Left cardiac atrium (tissue), 4 donors: ENCODE measurements around the gene FKBP1A. TPM values are rescaled to one million over a fixed set of nuclear protein-coding genes. Genes with fewer than 3 reads are reported as not detected.
"Not testable (repeated sequence)": the region's sequence is repeated elsewhere in the genome, so short reads cannot be mapped to it uniquely, and the experiment has no call there.

Experiments used
- ATAC-seq, 2 donors: fragments of 200-7000 bp; cut with Tn5 transposase; one replicate each; pipeline ENCODE4 v1.9.1; 2020; ENCODE audit warnings: mild to moderate bottlenecking in 2 of 2, moderate library complexity in 2 of 2
- DNase-seq: peaks from one replicate; pipeline ENCODE4 v3.0.0-alpha.2; 2020
- intact Hi-C, 2 donors: fragments of 100-400 bp; cut with DNase I; formaldehyde crosslinking; loops; one replicate each; pipeline versions ENCODE4 v1.14.1 to v1.15.1; 2022 to 2023
- total RNA-seq, 2 donors: library from RNA; stranded (reverse); fragmentation: NEBNext Ultra II Directional; extraction: Animal tissue kit (Norgen Biotek cat#: 25700); gene quantifications; one replicate each; pipeline ENCODE4 v1.2.1, GENCODE V29; 2021
- donor health status: DM: no; HTN: yes; CAD: no.
- donor health status: DM: no; HTN: yes; CAD: no; lungs with severe emphysema.
- donor health status: DM: yes; HTN: yes; CAD: no.
- donor health status: Dilated cardiomyopathy.

The FKBP1A gene
- total RNA-seq, 2 donors from 2014 or later: 154 to 214 TPM

DNA sequence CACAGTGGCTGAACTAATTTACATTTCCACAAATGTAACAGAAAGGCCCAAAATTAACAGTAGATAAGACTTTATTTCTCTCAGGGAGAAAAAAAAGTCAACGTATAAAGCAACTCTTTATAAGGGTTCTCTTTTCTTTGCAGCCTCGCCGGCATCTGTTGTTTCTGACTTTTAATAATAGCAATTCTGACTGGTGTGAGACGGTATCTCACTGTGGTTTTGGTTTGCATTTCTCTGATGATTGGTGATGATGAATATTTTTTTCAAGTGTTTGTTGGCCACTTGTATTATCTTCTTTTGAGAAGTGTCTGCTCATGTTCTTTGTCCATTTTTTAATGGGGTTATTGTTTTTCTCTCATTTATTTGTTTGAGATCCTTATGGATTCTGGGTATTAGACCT lies 27.2 kb upstream of the FKBP1A start:
- intact Hi-C loops: no loop called here

DNA sequence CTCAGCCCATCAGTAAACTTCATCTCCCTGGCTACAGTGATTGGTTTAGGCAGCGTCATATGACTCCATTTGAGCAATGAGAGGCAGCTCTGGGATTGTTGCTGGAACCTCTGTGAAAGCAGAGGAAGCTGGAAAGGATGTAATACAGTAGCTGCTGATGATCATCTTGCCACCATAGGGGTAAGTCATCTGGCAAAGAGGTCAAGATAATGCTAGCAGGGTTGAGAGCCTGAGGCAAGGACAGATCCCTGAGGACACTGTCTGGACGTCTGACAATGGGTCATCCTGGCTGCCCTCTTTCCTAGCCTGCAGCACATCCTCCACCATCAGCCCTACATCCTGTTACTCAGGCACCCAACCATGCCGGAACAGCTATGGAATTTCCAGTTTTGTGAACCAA lies 25.5 kb upstream of the FKBP1A start:
- intact Hi-C loops: no loop called here
- no peak for ATAC-seq

More for the DNA sequence above, 27.2 kb upstream of the FKBP1A start:
- DNase-seq (no peak), ATAC-seq (no peak)

DNA sequence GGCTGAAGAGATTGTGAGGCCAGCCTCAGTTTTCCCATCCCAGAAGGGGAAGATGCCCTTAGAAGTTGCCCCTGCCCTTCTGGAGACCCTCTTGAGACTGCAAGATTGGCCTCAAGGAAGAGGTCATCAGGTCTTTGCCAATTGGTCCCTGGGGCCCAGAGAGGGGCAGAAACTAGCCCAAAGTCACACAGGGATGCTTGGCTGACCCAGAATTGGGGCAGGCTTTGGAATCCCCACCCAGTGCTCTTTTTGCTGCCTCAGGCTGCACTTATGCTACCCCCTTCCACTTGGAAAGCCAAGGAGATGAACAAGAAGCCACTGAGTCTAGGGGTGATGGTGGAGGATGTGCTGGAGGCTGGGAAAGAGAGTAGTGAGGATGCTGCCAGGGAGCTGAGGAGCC lies 24.9 kb upstream of the FKBP1A start:
- ATAC-seq: no peak
- no peak for DNase-seq
- intact Hi-C loops: no loop called here

More for the DNA sequence above, 25.5 kb upstream of the FKBP1A start:
- DNase-seq: no peak

DNA sequence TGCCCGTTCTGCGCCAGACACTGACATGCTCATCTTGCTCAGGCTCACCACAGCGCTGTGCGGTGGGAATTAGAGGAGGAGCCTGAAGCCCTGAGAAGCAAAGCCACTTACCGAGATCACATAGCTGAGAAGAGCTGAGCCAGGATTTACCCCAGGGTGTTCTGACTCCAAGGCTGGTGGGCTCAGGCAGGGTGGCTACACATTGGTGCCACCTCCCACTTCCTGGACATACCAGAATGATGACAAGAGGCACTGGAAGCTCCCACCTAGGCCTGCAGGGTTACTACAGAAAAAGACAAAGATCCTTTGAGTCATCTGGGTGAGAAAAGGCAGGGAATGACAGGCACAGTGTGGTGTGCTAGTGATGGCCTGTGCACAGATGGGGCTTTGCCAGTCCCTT lies 24.4 kb upstream of the FKBP1A start:
- intact Hi-C loops: no loop called here
- ATAC-seq (no peak), DNase-seq (no peak)

DNA sequence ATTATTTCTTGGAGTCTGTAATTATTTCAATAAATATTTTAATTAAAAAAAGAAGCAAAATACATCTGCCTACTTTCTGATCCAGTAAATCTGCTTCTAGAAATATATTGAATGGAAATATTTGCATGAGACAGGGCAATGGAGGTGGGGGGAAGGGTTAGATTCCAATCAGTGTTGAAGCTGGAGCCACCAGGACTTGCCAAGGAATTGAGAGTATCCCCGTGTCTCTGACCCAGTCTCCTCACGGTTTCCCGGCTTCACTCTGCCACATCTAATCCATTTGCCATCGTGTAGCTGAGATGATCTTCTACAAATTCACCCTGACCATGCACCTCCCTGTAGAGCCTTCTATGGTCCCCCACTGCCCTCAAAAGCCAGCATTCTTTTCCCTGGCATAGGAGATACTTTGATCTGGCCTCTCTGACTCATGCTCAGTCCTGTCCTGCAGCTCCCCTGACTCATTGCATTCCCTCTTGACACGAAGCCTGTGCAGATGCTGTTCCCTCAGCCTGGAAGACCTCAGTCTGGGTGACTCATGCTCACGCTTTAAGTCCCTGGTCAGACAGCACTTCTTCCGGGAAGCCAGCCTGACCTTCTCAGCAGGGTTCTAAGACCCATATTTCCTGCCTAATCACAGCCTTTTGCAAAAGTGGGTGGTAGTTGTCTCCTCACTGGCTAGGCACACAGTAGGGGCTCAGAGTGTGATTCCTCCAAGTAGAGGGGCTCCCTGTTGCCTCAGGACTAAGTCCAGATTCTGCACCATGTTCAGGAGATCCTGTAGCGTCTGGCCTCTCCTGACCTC lies 23.0 kb upstream of the FKBP1A start:
- intact Hi-C loops: no loop called here
- DNase-seq (no peak), ATAC-seq (peak in 1 of 2 donors; percentile 58)

DNA sequence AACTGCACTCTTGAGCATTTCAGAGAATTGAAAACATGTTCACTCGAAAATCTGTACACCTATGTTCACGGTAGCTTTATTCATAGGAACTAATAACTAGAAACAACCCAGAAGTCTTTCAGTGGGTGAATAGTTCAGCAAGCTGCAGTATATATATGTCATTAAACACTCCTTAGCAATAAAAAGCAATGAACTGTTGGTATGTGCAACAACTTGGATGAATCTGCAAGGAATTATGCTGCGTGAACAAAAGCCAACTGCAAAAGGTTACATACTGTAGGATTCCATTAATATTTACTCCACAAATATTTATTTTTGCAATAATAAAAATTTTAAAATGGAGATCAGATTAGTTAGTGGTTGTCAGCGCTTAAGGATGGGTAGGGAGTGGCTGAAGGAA lies 22.1 kb upstream of the FKBP1A start:
- ATAC-seq: no peak
- no peak for DNase-seq
- intact Hi-C loops: no loop called here

DNA sequence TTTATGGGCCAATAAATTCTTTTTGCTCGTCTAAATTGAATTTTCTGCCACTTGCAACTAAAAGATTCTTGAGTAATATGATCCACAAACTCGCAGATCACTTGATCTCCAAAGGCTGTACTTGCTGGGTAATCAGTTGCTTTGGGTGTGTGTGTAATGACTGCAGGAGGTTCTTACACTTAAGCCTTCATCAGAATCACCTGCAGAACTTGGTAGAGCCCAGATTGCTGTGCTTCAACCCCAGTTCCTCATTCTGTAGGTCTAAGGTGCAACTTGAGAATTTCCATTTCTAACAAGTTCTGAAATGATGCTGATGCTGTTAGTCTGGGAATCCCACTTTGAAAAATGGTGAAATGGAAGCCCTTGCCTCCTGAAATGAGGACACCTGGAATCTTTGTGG lies 12.9 kb upstream of the FKBP1A start:
- DNase-seq (no peak), ATAC-seq (no peak)
- intact Hi-C loops: no loop called here

DNA sequence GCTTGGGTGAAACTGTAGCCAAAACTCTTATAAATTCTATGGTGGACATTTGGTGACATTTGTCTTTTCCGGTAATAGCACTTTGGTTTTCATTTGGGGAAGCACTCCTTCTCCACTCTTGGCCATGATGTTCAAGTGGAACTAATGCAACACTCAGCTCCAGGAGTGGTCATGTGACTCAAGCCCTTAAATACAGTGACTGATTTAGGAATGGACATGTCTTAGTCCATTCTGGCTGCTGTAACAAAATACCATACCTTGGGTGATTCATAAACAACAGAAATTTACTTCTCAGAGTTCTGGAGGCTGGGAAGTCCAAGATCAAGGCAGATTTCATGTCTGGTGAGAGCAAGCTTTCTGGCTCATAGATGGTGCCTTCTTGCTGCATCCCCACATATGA lies 10.8 kb upstream of the FKBP1A start:
- no peak for DNase-seq
- intact Hi-C loops: no loop called here
- ATAC-seq: no peak

DNA sequence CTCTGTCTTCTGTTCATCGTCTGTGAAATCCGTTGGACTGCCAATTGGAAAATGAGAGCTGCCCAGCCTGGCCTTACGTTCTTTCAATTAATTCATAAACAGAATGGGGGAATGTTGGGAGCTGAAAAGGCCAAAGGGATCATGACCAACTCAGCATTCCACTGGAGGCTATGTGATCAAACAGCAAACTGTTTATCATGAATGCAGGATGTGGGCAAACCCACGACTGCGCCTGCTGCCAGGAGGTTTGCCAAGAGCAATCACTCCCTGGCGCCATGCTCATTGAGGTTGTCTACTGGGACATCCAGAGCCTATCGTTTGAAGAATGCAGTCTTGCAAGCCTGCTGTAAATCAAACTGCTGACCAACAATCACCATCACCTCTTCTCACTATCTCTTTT lies 9.3 kb upstream of the FKBP1A start:
- intact Hi-C loops: no loop called here
- no peak for ATAC-seq
- DNase-seq: no peak

DNA sequence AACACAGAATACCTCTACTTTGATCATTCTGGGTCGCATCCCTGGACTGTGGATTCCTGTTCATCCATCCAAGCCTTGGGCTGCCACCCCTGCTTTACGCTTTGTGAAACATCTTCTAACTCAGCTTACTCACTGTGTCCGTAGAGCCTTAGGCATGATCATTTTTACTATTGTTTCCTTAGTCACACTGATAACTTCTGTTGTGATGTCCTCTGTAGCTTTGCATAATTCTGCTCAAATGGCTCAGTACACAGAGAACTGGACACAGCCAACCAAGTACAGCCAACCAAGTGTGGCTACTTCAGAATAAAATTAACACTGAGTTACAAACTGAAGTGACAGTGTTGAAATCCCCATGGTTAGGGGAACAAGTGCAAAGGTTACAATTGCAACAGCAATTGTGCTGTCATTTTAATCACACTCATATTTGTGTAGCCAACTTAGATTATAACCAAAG lies 8.6 kb upstream of the FKBP1A start:
- intact Hi-C loops: no loop called here
- no peak for ATAC-seq
- no peak for DNase-seq

DNA sequence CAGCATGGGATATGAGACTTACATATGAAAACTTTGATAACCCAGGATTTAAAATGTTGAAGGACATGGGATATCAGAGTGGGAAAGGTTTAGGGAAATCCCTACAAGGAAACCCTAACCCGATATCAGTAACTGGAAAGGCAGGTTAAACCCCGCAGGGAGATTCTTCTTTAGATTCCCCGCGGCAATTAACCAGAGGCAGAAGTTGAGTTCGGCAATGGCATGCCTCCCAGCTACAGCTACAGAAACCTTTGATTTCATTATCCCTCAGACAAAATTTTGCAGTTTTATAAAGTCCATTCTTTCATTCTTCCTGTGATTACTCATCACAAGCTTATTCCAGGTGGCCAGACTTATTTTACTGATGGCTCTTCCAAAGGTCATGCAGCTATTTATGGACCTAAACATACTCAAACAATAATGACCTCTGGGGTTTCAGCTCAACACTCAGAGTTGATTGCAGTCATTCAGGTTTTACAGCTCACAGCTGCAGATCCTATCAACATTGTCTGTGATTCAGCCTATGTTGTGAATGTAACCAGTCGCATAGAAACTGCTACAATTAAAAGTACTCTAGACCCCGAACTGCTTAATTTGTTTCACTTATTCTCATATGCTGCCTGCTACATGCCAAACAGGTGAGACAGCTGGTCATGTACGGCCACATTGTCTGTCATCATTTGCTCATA lies 7.0 kb upstream of the FKBP1A start:
- intact Hi-C loops: loop anchor here in 1 of 2 donors (5.0 kb wide), 1 partner anchor 88 kb away; no protein-coding TSS in a partner anchor
- ATAC-seq, DNase-seq: not testable (repeated sequence)

DNA sequence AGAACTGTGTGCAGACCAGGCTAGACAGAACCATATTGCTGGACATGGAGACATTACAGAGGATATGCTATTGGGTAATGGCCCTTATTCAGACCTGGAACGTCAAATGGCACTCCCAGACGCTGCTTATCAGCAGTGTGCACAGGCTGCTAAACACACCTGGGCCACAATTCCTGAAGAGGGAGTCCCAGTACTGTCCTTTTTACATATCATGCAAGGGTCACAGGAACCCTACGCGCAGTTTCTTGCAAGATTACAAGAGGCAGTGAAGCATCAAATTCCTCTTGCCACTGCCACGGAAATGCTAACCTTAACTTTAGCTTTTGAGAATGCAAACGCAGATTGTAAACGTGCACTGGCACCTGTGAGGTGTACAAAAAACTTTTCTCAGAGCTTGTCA lies 5.3 kb upstream of the FKBP1A start:
- DNase-seq, ATAC-seq: not testable (repeated sequence)
- intact Hi-C loops: loop anchor here in 1 of 2 donors (5.0 kb wide), 1 partner anchor 86 kb away; no protein-coding TSS in a partner anchor

DNA sequence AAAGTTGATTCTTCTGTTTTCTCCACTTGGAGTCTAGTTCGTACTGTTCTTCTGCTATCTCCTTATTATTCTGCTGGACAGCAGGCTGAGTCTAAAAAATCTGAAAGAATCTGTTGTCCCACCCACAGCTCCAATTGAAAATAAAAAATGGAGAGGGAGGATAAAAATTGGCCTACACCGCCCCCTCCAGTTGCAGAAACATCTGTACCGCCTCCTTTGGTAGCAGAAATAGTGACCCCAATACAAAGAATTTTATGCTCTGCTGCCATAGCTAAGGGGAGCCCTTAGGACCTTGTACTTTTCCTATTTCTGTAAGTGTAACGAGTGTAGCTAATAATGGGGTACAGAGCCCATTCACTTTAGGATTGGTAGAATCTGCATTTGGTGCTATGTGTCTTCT lies 4.9 kb upstream of the FKBP1A start:
- intact Hi-C loops: loop anchor here in 1 of 2 donors (5.0 kb wide), 1 partner anchor 85 kb away; no protein-coding TSS in a partner anchor
- DNase-seq (peak; percentile 23), ATAC-seq (no peak)

DNA sequence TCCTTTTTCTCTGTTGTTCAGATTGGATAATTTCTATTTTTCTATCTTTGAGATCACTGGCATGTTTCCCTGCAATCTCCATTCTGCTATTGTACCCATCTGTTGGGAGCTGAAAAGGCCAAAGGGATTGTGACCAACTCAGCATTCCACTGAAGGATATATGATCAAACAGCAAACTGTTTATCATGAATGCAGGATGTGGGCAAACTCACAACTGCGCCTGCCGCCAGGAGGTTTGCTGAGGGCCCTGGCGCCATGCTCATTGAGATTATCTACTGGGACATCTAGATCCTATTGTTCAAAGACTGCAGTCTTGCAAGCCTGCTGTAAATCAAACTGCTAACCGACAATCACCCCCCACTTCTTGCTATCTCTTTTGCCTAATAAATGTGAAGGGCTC lies 3.8 kb upstream of the FKBP1A start:
- intact Hi-C loops: loop anchor here in 1 of 2 donors (5.0 kb wide), 1 partner anchor 84 kb away; no protein-coding TSS in a partner anchor
- DNase-seq (no peak), ATAC-seq (no peak)

DNA sequence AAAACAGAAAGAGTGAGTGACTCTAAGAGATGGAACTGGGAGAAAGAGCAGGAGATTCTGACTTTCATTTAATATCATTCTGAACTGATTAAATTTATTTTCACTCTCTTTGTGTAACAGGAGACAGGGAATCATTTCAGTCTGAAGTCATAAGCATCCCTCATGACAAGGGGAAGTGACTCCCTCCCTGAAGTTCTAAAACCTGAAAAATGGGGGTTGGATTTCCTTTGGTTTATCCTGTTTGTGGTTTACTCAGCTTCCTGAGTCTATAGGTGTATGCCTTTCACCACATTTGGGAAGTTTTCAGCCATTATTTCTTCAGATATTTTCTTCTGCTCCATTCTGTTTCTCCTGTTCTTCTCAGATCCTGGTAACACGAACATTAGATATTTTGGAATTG lies 3.4 kb upstream of the FKBP1A start:
- DNase-seq (no peak), ATAC-seq (no peak)
- intact Hi-C loops: loop anchor here in 1 of 2 donors (5.0 kb wide), 1 partner anchor 84 kb away; no protein-coding TSS in a partner anchor

DNA sequence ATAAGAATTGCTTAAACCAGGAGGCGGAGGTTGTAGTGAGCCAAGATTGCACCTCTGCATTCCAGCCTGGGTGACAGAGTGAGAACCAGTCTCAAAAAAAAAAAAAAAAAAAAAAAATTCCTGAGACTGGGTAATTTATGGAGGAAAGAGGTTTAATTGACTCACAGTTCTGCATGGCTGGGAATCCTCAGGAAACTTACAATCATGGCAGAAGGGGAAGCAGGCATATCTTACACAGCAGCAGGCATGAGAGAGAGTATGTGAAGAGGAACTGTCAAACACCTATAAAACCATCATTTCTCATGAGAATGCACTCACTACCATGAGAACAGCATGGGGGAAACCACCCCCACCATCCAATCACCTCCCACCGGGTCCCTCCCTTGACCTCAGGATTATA lies 1.8 kb upstream of the FKBP1A start:
- DNase-seq: no peak
- intact Hi-C loops: loop anchor here in 1 of 2 donors (5.0 kb wide), 1 partner anchor 82 kb away; no protein-coding TSS in a partner anchor
- ATAC-seq: no peak

DNA sequence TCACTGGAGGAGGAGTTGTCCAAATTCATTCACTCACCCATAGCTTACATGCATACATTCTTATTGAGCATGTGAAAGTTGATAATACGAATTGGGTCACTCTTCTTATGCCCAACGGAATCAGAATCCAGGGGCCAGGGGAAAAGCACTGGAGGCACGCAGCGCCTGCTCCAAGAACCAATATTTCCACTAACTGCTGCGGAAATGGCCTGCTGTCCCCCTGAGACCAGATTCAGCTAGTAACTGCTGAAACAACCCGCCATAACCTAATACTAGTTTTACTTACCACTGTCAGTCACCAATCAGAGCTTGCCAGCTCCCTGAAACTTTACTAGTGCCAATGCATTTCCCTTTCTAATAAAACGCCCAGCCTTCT lies 641 bp upstream of the FKBP1A start:
- no peak for DNase-seq
- no peak for ATAC-seq
- intact Hi-C loops: loop anchor here in 1 of 2 donors (2.0 kb wide), 1 partner anchor 57 kb away; no protein-coding TSS in a partner anchor

DNA sequence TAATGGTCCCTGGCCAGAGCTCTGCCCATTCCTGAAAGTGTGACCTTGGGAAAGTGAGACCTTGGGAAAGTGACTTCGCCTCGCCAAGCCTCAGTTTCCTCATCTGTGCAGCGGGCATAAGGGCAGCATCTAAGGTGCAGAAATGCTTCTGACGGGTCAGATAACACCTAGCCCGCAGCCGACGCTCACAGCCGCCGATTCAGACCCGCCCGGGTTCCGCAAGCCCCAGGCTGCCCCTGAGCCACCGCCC lies 486 bp downstream of the FKBP1A start:
- DNase-seq (no peak), ATAC-seq (peak in 1 of 2 donors; percentile 25)
- intact Hi-C loops: loop anchor here in 1 of 2 donors (1.0 to 2.0 kb wide), 2 partner anchors 56 to 69 kb away; no protein-coding TSS in a partner anchor

DNA sequence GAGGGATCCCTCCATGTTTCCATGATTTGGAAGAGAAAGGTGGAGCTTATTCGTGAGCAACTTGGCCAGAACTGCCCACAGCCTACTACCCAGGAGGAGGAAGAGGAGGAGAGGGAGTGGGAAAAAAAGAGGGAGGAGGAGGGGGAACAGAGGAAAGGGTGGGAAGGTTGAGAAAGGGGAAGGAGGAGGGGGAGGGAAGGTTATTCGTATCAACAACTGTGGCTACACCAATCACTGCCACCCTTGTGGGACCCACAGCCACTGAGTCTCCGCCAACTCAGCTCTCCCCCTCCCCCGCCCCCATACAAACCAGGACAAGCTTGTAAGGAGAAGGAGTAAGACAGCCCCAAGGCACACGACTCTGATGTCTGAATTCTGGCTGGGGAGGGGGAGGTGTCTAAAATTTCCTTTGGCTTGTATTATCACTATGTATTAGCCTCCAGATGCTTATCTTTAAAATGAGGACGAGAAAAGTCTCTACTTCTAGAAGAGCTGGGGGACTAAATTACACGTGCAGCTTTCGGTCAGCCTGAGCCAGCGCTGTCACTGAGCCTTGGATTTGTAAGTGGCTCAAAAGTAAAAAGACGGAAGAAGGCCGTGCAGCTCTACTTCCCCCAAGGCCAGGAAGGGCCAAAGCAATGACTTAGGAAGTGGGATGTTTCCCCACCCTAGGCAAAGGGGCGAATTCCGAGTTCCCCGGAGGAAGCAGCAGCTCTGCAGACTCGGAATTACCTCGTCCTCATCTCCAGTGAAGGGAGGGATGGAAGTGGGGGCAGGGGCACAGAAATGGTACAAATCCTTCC lies 1.0 kb downstream of the FKBP1A start:
- peak in 1 of 2 donors; percentile 4 for ATAC-seq
- intact Hi-C loops: loop anchor here in 1 of 2 donors (1.0 to 2.0 kb wide), 2 partner anchors 55 to 69 kb away; no protein-coding TSS in a partner anchor
- DNase-seq: peak; percentile 39
